ENCODE data around the gene TMEM41B.
"Not testable (repeated sequence)": the region's sequence is repeated elsewhere in the genome, so short reads cannot be mapped to it uniquely, and the experiment has no call there.

The TMEM41B gene

DNA sequence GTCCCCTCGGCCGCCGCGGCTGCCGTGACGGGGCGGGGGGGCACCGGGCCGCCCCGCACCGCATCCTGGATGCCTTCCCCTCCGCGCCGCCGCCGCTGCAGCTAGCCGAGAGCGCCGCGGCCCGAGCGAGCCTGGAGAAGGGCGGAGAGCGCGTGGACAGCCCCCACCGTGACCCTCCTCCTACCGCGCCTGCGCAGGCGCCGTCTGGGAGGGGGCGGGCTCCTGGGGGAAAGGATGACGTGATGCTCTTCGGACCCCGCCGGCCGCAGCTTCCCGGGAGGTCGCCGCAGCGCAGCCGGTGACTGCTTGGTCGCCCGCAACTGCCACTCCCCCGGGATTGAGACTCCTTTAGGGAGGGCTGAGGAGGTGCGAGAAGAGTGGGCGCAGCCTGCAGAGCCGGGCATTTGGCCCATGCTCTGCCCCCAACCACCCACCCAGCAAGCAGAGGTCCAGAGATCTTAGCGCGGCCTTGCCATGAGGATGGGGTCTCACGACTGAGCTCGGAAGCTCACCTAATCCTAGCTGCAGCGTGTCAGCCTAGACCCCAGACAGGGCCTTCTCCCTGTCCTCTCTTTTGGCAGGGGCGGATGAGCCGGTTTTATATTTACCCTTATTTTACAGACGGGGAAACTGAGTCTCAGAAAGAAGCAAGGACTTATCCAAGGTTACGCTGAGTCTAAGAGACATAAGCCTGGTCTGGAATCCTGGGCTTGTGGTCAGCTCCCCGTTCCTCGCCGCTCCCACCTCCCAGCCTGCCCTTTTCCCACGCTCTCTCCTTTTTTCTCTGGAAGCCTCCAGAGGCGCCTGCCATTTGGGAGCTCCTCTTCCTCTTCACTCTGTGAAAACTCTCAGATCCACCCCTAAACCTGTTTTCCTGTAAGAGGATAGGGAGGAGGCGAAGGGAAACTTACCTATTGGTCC is 48.9 kb downstream of the TMEM41B start, which contains the start of gene DENND5A:
DENND5A (minus strand) TSS at position 140 of the 921 bp plus-strand sequence. CDS start 281 bp downstream, outside the sequence.
- peaks cover 20% of the 10 kb centered on the region for H3K27me3 ChIP-seq (ENCODE audit: control insufficient read depth, insufficient read depth, low read length)
- H3K9me3 ChIP-seq (ENCODE audit: control insufficient read depth, low read length): no peaks in the 10 kb centered on the region
- peak within 1 kb of the TSS; percentile 82 for H3K9ac ChIP-seq (ENCODE audit: low read length)

DNA sequence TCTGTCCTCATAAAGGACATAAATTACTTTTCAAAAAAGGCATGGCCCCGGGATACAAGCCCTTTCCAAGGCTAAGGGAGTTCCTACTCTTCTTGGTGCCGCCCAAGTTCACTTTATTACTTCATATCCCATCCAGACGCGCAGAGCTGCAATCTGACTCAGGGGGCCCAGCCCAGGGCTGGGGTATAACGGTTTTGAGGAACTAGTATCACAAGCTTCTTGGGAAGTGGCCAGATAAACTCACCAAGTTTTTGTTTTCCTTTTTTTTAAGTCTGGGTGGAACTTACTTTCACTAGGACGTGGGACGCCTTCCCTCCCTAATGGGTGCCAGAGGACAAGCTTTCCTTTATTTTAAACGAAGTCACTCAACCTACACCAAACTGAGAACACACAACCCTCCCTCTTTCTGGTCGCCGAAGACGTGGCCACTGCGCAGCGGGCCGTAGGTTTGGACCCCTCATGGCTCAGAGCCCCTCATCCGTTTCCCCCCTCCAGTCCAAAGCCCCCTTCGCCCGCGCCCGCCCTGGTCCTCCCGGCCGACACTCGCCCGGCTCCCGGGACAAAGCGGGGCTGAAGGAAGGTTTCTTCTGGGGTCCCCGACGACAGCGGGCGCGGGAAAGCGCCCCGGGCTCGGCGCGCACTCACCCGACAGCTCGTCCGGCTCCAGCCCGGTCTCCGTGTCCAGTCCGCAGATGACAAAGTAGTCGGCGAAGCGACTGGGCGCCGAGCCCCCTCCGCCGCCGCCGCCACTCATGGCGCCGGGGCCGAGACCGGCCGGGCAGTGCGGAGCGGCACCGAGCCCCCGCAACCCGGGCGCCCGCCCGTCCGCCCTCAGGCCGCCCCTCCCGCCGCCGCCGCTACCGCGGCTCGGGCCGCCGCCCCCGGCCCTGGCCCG is 49.8 kb downstream of the TMEM41B start:
- H3K9me3 ChIP-seq (ENCODE audit: control insufficient read depth, low read length): no peaks in the 10 kb centered on the region
- peak overlapping the region; percentile 82 for H3K9ac ChIP-seq (ENCODE audit: low read length)
- H3K4me3 ChIP-seq (ENCODE audit: low read length): peak overlapping the region; percentile 46
- peaks cover 6% of the 10 kb centered on the region for H3K4me1 ChIP-seq (ENCODE audit: control insufficient read depth, insufficient read depth, low read length)
- H3K36me3 ChIP-seq (ENCODE audit: control insufficient read depth, insufficient read depth, low read length): no peaks in the 10 kb centered on the region
- H3K27me3 ChIP-seq (ENCODE audit: control insufficient read depth, insufficient read depth, low read length): peaks cover 20% of the 10 kb centered on the region

More for the DNA sequence above, 48.9 kb downstream of the TMEM41B start, which contains the start of gene DENND5A:
- peaks cover 6% of the 10 kb centered on the region for H3K4me1 ChIP-seq (ENCODE audit: control insufficient read depth, insufficient read depth, low read length)
- H3K4me3 ChIP-seq (ENCODE audit: low read length): peak within 1 kb of the TSS; percentile 50
- no peaks in the 10 kb centered on the region for H3K36me3 ChIP-seq (ENCODE audit: control insufficient read depth, insufficient read depth, low read length)

DNA sequence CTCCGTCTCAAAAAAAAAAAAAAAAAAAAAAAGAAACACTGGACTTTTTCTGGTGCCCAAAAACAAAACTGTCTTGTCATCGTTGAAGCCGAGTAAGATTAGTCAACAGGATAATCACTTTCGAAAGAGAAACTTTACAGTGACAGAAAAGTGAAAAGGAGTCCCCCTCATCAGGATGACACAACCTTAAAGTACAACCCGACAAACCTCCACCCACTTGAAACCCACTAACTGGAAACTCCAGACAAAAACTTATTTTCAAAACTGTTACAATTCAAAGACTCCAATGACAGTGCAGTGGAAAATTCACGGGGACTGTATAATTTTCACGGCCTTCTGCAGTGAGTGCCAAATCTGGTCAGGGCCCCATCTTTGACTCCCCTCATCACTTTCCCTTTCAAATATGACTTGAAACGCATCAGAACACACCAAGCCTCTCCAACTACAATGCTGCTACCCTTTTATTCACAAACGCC is 50.5 kb downstream of the TMEM41B start:
- Histone ChIP-seq H3K36me3 (ENCODE audit: control insufficient read depth, insufficient read depth, low read length) (no peaks in the 10 kb centered on the region), H3K4me3 (ENCODE audit: low read length) (no peak overlapping the region), H3K4me1 (ENCODE audit: control insufficient read depth, insufficient read depth, low read length) (peaks cover 6% of the 10 kb centered on the region), H3K9me3 (ENCODE audit: control insufficient read depth, low read length) (no peaks in the 10 kb centered on the region), H3K9ac (ENCODE audit: low read length) (peak overlapping the region; percentile 82), H3K27me3 (ENCODE audit: control insufficient read depth, insufficient read depth, low read length) (peaks cover 20% of the 10 kb centered on the region)

DNA sequence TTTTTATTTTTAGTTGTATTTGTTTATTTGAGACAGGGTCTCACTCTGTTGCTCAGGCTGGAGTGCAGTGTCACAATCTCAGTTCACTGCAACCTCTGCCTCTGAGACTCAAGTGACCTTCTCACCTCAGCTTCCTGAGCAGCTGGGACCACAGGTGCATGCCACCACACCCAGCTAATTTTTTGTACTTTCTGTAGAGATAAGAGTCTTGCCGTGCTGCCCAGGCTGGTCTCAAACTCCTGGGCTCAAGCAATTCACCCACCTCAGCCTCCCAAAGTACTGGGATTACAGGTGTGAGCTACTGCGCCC is 53.6 kb downstream of the TMEM41B start:
- H3K27me3 ChIP-seq (ENCODE audit: control insufficient read depth, insufficient read depth, low read length): peaks cover 13% of the 10 kb centered on the region
- H3K36me3 ChIP-seq (ENCODE audit: control insufficient read depth, insufficient read depth, low read length); H3K4me3 ChIP-seq (ENCODE audit: low read length); H3K9me3 ChIP-seq (ENCODE audit: control insufficient read depth, low read length); H3K9ac ChIP-seq (ENCODE audit: low read length); H3K4me1 ChIP-seq (ENCODE audit: control insufficient read depth, insufficient read depth, low read length): not testable (repeated sequence)

DNA sequence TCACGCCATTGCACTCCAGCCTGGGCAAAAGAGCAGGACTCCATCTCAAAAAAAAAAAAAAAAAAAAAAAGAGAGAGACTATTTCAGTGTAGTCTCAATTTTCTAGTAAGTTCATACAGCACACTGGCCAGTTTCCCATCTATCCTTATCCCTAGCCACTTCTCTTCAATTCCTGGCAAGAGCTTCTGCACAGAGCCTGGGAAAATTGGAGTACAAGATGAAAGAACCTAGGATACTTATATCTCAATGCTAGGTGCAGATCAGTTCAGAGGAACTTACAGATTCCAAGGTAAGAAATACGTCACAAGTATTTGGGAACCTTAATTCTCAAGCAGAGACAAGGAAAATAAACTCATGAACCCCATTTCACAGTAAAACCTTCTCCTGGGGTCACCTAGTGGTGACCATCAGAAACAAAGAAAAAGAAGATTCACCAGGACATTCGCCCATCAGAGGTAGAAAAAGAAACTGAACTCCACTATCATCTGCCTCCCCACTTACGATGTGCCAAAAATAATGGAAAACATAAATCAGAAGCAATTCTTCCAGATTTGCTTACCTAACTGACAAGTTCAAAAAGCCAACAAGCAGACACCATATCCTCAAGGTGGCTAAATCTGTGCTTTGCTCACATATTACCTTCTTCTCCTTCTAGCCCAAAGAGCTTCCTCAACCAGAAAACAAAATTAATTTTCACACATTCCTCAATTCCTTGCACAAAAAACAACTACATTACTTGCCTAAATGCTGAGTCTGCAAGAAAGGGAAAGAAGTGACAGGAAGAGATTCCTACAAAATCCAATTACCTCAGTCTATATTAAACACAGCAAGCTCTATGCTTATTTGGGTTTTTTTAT is 54.2 kb downstream of the TMEM41B start:
- peaks cover 9% of the 10 kb centered on the region for H3K27me3 ChIP-seq (ENCODE audit: control insufficient read depth, insufficient read depth, low read length)
- H3K9ac ChIP-seq (ENCODE audit: low read length): no peak overlapping the region
- H3K4me1 ChIP-seq (ENCODE audit: control insufficient read depth, insufficient read depth, low read length): no peaks in the 10 kb centered on the region
- no peak overlapping the region for H3K4me3 ChIP-seq (ENCODE audit: low read length)
- no peaks in the 10 kb centered on the region for H3K9me3 ChIP-seq (ENCODE audit: control insufficient read depth, low read length)
- no peaks in the 10 kb centered on the region for H3K36me3 ChIP-seq (ENCODE audit: control insufficient read depth, insufficient read depth, low read length)

DNA sequence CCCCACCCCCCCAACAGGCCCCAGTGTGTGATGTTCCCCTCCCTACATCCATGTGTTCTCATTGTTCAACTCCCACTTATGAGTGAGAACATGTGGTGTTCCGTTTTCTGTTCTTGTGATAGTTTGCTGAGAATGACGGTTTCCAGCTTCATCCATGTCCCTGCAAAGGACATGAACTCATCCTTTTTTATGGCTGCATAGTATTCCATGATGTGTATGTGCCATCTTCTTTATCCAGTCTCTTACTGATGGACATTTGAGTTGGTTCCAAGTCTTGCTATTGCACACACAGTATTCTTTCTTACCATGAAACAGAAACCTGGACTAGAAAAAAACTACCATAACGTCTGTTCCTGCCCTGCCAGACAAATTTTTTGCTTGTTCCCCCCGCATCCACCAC is 56.1 kb downstream of the TMEM41B start:
- not testable (repeated sequence) for H3K27me3 ChIP-seq (ENCODE audit: control insufficient read depth, insufficient read depth, low read length); H3K9me3 ChIP-seq (ENCODE audit: control insufficient read depth, low read length); H3K4me1 ChIP-seq (ENCODE audit: control insufficient read depth, insufficient read depth, low read length); H3K9ac ChIP-seq (ENCODE audit: low read length); H3K4me3 ChIP-seq (ENCODE audit: low read length); H3K36me3 ChIP-seq (ENCODE audit: control insufficient read depth, insufficient read depth, low read length)

DNA sequence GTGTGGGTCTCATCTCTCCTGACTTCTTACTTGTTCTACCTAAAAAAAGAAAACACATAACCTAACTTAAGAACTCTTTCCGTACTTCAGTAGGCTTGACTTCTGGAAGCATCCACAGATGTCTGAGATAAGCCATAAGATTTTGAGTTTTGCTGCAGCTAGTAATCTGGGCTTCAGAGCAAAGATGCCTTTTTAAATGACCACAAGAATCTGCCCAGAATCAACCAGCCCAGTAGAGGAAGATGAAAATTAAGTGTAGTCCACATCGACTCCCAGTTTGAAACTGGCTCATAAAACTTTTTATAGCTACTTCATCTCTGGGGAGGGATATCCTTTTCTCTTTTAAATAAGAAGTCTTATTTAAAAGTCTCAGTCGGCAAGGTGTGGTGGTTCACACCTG is 60.0 kb downstream of the TMEM41B start:
- Histone ChIP-seq H3K9ac (ENCODE audit: low read length) (no peak overlapping the region), H3K27me3 (ENCODE audit: control insufficient read depth, insufficient read depth, low read length) (no peaks in the 10 kb centered on the region), H3K4me1 (ENCODE audit: control insufficient read depth, insufficient read depth, low read length) (no peaks in the 10 kb centered on the region), H3K36me3 (ENCODE audit: control insufficient read depth, insufficient read depth, low read length) (no peaks in the 10 kb centered on the region), H3K4me3 (ENCODE audit: low read length) (no peak overlapping the region), H3K9me3 (ENCODE audit: control insufficient read depth, low read length) (no peaks in the 10 kb centered on the region)

DNA sequence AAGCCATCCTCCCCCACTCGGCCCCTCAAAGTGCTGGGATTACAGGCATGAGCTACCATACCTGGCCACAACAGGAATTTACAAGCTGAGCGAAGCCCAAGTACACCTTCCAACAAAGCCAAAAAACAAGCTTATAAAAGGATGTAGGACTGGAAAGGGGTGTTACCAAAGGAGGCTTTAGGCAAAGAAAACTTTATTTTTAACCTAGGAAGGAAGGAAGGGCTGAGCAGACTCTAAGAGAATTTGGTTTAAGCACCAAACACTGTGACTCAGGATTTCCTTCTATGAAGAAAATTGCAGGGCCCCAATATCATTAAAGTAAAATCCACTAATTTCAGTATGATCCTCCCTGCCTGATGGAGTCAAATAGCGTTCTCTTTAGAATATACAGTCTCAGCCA is 61.3 kb downstream of the TMEM41B start:
- no peaks in the 10 kb centered on the region for H3K4me1 ChIP-seq (ENCODE audit: control insufficient read depth, insufficient read depth, low read length)
- no peak overlapping the region for H3K9ac ChIP-seq (ENCODE audit: low read length)
- H3K36me3 ChIP-seq (ENCODE audit: control insufficient read depth, insufficient read depth, low read length): no peaks in the 10 kb centered on the region
- H3K9me3 ChIP-seq (ENCODE audit: control insufficient read depth, low read length): no peaks in the 10 kb centered on the region
- no peak overlapping the region for H3K4me3 ChIP-seq (ENCODE audit: low read length)
- H3K27me3 ChIP-seq (ENCODE audit: control insufficient read depth, insufficient read depth, low read length): no peaks in the 10 kb centered on the region

DNA sequence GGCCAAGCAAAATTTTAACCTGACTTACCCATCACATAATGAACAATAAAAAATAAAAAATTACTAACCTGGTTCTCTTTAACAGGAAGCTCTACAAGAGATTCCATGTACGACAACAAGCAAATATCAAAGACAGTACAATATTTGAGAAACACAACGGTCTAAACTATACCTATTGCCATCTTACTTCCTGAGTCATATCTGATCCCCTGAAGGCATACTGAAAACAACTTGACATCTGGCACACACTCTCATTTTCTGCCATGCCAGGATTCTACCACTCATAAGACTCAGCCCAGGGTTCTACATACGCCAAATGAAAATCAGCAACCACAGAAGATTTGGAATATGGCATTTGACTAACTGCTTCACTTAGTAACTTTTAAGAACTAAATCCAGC is 63.1 kb downstream of the TMEM41B start:
- Histone ChIP-seq H3K36me3 (ENCODE audit: control insufficient read depth, insufficient read depth, low read length) (no peaks in the 10 kb centered on the region), H3K4me3 (ENCODE audit: low read length) (no peak overlapping the region), H3K27me3 (ENCODE audit: control insufficient read depth, insufficient read depth, low read length) (no peaks in the 10 kb centered on the region), H3K4me1 (ENCODE audit: control insufficient read depth, insufficient read depth, low read length) (no peaks in the 10 kb centered on the region), H3K9ac (ENCODE audit: low read length) (no peak overlapping the region), H3K9me3 (ENCODE audit: control insufficient read depth, low read length) (no peaks in the 10 kb centered on the region)

DNA sequence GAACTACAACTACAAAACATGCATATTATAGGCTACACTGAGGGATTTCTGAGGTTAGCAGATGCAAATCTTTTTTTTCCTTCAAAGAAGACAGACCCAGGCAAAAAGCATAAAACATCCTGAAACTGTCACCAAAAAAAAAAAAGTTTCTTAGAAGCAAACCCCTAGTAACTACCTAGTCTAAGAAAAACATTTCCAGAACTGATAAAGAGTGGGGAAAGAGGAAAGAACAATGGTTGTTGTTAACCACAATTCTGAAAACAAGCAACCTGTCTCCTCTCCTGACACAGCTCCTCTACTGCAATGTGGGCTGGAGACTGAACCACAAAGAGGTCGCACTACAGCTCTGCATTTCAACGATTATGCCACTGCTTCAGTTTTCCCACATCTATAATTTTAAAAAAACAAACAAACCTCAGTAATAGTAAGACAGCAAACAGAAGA is 64.2 kb downstream of the TMEM41B start:
- Histone ChIP-seq H3K36me3 (ENCODE audit: control insufficient read depth, insufficient read depth, low read length) (no peaks in the 10 kb centered on the region), H3K4me3 (ENCODE audit: low read length) (no peak overlapping the region), H3K9me3 (ENCODE audit: control insufficient read depth, low read length) (no peaks in the 10 kb centered on the region), H3K9ac (ENCODE audit: low read length) (no peak overlapping the region), H3K27me3 (ENCODE audit: control insufficient read depth, insufficient read depth, low read length) (no peaks in the 10 kb centered on the region), H3K4me1 (ENCODE audit: control insufficient read depth, insufficient read depth, low read length) (no peaks in the 10 kb centered on the region)

DNA sequence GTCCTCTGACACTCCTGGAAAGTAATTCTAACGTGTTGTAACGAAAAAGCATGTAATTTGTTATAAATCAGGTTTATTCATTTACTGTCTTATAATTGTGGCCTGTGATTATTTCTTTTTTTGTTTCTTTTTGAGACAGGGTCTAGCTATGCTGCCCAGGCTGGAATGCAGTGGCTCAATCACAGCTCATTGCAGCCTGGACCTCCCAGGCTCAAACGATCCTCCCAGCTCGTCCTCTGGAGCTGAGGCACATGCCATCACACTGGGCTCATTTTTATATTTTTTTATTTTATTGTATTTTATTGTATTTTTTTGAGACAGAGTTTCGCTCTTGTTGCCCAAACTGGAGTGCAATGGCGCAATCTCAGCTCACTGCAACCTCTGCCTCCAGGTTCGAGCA is 65.1 kb downstream of the TMEM41B start:
- no peaks in the 10 kb centered on the region for H3K27me3 ChIP-seq (ENCODE audit: control insufficient read depth, insufficient read depth, low read length)
- no peaks in the 10 kb centered on the region for H3K36me3 ChIP-seq (ENCODE audit: control insufficient read depth, insufficient read depth, low read length)
- H3K4me3 ChIP-seq (ENCODE audit: low read length): no peak overlapping the region
- H3K9me3 ChIP-seq (ENCODE audit: control insufficient read depth, low read length): no peaks in the 10 kb centered on the region
- no peak overlapping the region for H3K9ac ChIP-seq (ENCODE audit: low read length)
- H3K4me1 ChIP-seq (ENCODE audit: control insufficient read depth, insufficient read depth, low read length): no peaks in the 10 kb centered on the region
